SK-N-SH (cell line): ENCODE measurements around the gene DENND1A. TPM values are rescaled to one million over a fixed set of nuclear protein-coding genes. Genes with fewer than 3 reads are reported as not detected.

Source experiments
- CTCF ChIA-PET: fragments of 300-600, 350-600 bp; formaldehyde crosslinking; extraction: SDS; loops from one replicate; lab custom pipeline; 2021; lab: Yijun Ruan, JAX
- POLR2A ChIA-PET: fragments of 350-600 bp; sonication (Branson Sonifier 250); formaldehyde crosslinking; extraction: SDS; loops from one replicate; lab custom pipeline; 2020; ENCODE audit warnings: antibody characterized with exemption, inconsistent platforms; lab: Yijun Ruan, JAX
- DNase-seq: peaks from one replicate; pipeline ENCODE4 v3.0.0; 2012
- H2AFZ ChIP-seq: fragments of 200-600 bp; sonication (generic); 2 replicates; pipeline ENCODE4 v1.8.1; 2016; ENCODE audit warnings: antibody characterized with exemption, mild to moderate bottlenecking, low read depth
- H3F3A ChIP-seq: fragments of 200-600 bp; sonication (generic); replicated peaks from 2 replicates; pipeline ENCODE3; 2016; ENCODE audit warnings: antibody characterized with exemption, mild to moderate bottlenecking; ENCODE audit not compliant: insufficient read depth
- H3K27ac ChIP-seq, 2 experiments: fragments of 200-500 bp in 1 of 2; fragments of 200-600 bp in 1 of 2; sonication (Bioruptor generic) in 1 of 2; sonication (generic), shearing (Covaris generic) in 1 of 2; 2 replicates each; pipeline versions ENCODE4 v1.5.1 to v1.6.1; 2014 to 2016; ENCODE audit warnings: low read depth in 2 of 2, inconsistent platforms in 1 of 2, low read length in 1 of 2, mild to moderate bottlenecking in 1 of 2, mixed read lengths in 1 of 2
- H3K27me3 ChIP-seq: fragments of 200-600 bp; sonication (generic), shearing (Covaris generic); 2 replicates; pipeline ENCODE4 v1.6.1; 2016; ENCODE audit warnings: mixed run types; ENCODE audit not compliant: insufficient read depth
- H3K36me3 ChIP-seq, 2 experiments: fragments of 200-500 bp in 1 of 2; fragments of 200-600 bp in 1 of 2; sonication (Bioruptor generic) in 1 of 2; sonication (generic) in 1 of 2; replicated peaks in 1 of 2; 2 replicates each; pipeline versions ENCODE3 to v1.5.1; 2014 to 2016; ENCODE audit warnings: low read length in 1 of 2, mild to moderate bottlenecking in 1 of 2; ENCODE audit not compliant: insufficient read depth in 2 of 2, control insufficient read depth in 1 of 2
- H3K4me1 ChIP-seq, 2 experiments: fragments of 200-500 bp in 1 of 2; fragments of 200-600 bp in 1 of 2; sonication (Bioruptor generic) in 1 of 2; sonication (generic), shearing (Covaris generic) in 1 of 2; 2 replicates each; pipeline versions ENCODE4 v1.5.1 to v1.6.1; 2014 to 2016; ENCODE audit warnings: low read depth in 1 of 2, low read length in 1 of 2, mixed run types in 1 of 2; ENCODE audit not compliant: insufficient read depth in 2 of 2, control insufficient read depth in 1 of 2
- H3K4me2 ChIP-seq: fragments of 200-600 bp; sonication (generic), shearing (Covaris generic); 2 replicates; pipeline ENCODE4 v1.6.1; 2017; ENCODE audit warnings: mixed run types
- H3K4me3 ChIP-seq, 2 experiments: fragments of 200-500 bp in 1 of 2; fragments of 200-600 bp in 1 of 2; sonication (Bioruptor generic) in 1 of 2; sonication (generic), shearing (Covaris generic) in 1 of 2; 2 replicates each; pipeline versions ENCODE4 v1.5.1 to v1.8.1; 2014 to 2016; ENCODE audit warnings: low read depth in 2 of 2, inconsistent platforms in 1 of 2, low read length in 1 of 2, mild to moderate bottlenecking in 1 of 2, mixed read lengths in 1 of 2, moderate library complexity in 1 of 2
- H3K79me2 ChIP-seq: fragments of 200-600 bp; sonication (generic); 2 replicates; pipeline ENCODE4 v1.8.1; 2017; ENCODE audit warnings: mild to moderate bottlenecking; ENCODE audit not compliant: insufficient read depth
- H3K9ac ChIP-seq: fragments of 200-600 bp; sonication (generic); 2 replicates; pipeline ENCODE4 v1.6.1; 2017; ENCODE audit warnings: mixed run types
- H3K9me2 ChIP-seq: fragments of 200-600 bp; sonication (generic); 2 replicates; pipeline ENCODE4 v1.6.1; 2017; ENCODE audit warnings: mixed run types
- H3K9me3 ChIP-seq: fragments of 200-600 bp; sonication (generic); 2 replicates; pipeline ENCODE4 v1.6.1; 2017; ENCODE audit warnings: mixed run types, mild to moderate bottlenecking, moderate library complexity
- H4K20me1 ChIP-seq: fragments of 200-600 bp; sonication (generic); 2 replicates; pipeline ENCODE4 v1.6.1; 2017; ENCODE audit warnings: mild to moderate bottlenecking, mixed run types; ENCODE audit not compliant: insufficient read depth
- CTCF ChIP-seq: fragments of 200-600 bp; sonication (generic); IDR thresholded peaks from 2 replicates; pipeline ENCODE4 v1.6.1; 2017; ENCODE audit warnings: antibody characterized with exemption, mild to moderate bottlenecking, moderate library complexity
- ELF1 ChIP-seq: IDR thresholded peaks from 2 replicates; pipeline ENCODE4 v1.4.0; 2012
- EZH2phosphoT487 ChIP-seq: fragments of 200-600 bp; sonication (generic); IDR thresholded peaks from 2 replicates; pipeline ENCODE4 v1.6.1; 2017; ENCODE audit warnings: low read depth, mixed run types, mild to moderate bottlenecking, antibody characterized with exemption, moderate library complexity, borderline replicate concordance
- MEF2A ChIP-seq: IDR thresholded peaks from 2 replicates; pipeline ENCODE4 v1.4.0; 2012; ENCODE audit warnings: low read depth, borderline replicate concordance
- MXI1 ChIP-seq: IDR thresholded peaks from 2 replicates; pipeline ENCODE4 v1.6.1; 2012; ENCODE audit warnings: mild to moderate bottlenecking, low read depth, low read length, improper control_type of control experiment
- NFIC ChIP-seq: IDR thresholded peaks from 2 replicates; pipeline ENCODE4 v1.4.0; 2012; ENCODE audit warnings: borderline replicate concordance
- RAD21 ChIP-seq: IDR thresholded peaks from 2 replicates; pipeline ENCODE4 v1.6.1; 2012; ENCODE audit warnings: mild to moderate bottlenecking, low read length
- REST ChIP-seq: IDR thresholded peaks from 2 replicates; pipeline ENCODE4 v1.6.1; 2012; ENCODE audit warnings: mild to moderate bottlenecking, low read depth, low read length, moderate library complexity
- SIN3A ChIP-seq: IDR thresholded peaks from 2 replicates; pipeline ENCODE4 v1.6.1; 2012; ENCODE audit warnings: low read depth, mild to moderate bottlenecking, low read length, moderate library complexity, borderline replicate concordance
- USF1 ChIP-seq: IDR thresholded peaks from 2 replicates; pipeline ENCODE4 v1.4.0; 2012; ENCODE audit warnings: low read depth, borderline replicate concordance
- WGBS: methylation state at CpG from one replicate; pipeline ENCODE4 v1.1.6; 2017; ENCODE audit warnings: low lambda C conversion rate; 5-methylcytosine and 5-hydroxymethylcytosine counted together
- polyA plus RNA-seq, 3 experiments: library from polyadenylated mRNA; depleted of rRNA; stranded (reverse); fragments of >200 nt; gene quantifications; 2 replicates each; pipeline ENCODE4 v1.2.3, GENCODE V29; 2012
- TF ChIP-seq, protein P1 (sequence below): IDR thresholded peaks from 2 replicates; pipeline ENCODE4; 2012
- TF ChIP-seq, protein P2 (sequence below): IDR thresholded peaks from 2 replicates; pipeline ENCODE4 v1.4.0; 2012; ENCODE audit warnings: low read depth

Gene DENND1A
- polyA plus RNA-seq, 1 of the 3 experiments (the other 2 are of a cell fraction) = 25.4 TPM

DNA sequence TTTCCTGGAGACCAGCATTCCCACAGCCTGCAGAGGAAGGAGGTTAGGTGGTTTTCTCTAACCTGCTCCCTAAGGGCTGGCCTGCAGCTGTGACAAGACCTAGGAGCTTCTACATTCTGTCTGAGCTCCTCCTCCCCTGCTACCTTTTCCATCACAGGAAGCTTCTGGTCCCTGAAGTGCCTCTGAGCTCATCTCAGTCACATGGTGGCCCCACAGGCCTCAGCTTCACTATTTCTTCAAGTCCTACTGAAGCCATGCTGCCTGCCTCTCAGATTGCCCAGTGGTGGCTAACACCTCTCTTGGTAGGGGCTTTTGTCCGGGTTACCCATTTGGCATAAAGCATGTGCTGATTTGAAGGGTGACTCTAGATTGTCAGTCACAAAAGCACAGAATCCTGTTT, 314.5 kb downstream of the DENND1A start:
- CTCF ChIA-PET = interaction anchor here (1.3 kb wide), 1 partner anchor 21 kb away, joined by 3 read pairs; no protein-coding TSS in a partner anchor
- TF ChIP-seq NFIC (no peak), CTCF (no peak), MEF2A (no peak), RAD21 (no peak), MXI1 (no peak)
- TF ChIP-seq, protein P1, sequence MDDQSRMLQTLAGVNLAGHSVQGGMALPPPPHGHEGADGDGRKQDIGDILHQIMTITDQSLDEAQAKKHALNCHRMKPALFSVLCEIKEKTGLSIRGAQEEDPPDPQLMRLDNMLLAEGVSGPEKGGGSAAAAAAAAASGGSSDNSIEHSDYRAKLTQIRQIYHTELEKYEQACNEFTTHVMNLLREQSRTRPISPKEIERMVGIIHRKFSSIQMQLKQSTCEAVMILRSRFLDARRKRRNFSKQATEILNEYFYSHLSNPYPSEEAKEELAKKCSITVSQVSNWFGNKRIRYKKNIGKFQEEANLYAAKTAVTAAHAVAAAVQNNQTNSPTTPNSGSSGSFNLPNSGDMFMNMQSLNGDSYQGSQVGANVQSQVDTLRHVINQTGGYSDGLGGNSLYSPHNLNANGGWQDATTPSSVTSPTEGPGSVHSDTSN = no peak
- no peaks in the 10 kb centered on the region for H4K20me1 ChIP-seq

DNA sequence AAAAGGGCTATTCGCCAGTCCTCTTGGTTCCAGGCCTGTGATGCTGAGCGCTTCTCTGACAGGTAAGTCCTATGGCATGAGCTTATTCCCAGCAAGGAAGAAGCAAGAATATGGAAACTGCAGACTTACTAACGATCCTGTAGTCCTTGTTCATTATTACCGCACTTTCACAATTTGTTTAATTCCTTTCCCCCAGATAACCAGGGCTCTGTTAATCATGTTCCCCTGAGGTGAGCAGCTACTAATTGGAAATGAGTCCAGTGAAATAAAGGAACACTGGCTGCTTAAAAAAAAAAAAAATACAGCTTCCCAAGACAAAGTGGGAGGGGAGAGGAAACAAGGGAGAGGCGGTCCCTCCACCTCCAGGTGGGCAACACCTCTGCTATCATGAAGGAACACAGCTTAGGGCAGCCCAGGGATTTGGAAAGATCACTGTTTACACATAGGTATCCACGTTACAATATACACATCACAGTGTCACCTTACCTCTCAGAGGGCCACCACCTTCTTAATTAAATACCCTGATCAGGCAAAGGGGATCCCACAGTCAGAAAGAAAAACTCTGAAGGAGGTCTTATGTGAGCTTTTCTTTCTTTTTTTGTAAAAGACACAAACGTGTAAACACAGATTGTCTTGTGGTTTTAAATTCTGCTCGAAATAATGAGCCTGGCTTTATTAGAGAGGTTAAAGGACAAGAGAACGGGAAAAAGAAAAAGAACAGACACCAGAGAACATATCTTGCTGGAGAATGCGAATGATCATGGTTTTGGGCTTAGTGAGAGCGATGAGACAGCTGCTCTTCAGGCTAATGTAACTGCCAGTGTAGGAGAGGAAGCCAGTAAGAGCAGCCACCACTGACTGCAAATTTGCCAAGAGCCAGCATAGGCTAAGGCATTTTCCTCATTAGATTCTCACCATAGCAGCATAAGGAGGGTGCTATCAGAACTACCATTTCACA, 315.3 kb downstream of the DENND1A start:
- H3K4me2 ChIP-seq = no peak overlapping the region
- ChIA-PET CTCF (interaction anchor here (1.2 to 1.3 kb wide), 2 partner anchors 16 to 22 kb away, joined by 3 read pairs; no protein-coding TSS in a partner anchor), POLR2A (no interaction called here)
- no peaks in the 10 kb centered on the region for H3K27me3 ChIP-seq
- H3K4me1 ChIP-seq = peaks cover 4 to 19% of the 10 kb centered on the region in 2 experiments; a peak in 2 of 4 replicates
- WGBS = 91% methylated on average over 10 of the region's 11 CpGs
- H3K27ac ChIP-seq = no peak overlapping the region
- H3K9me2 ChIP-seq = no peaks in the 10 kb centered on the region
- no peaks in the 10 kb centered on the region for H3F3A ChIP-seq
- H4K20me1 ChIP-seq = no peaks in the 10 kb centered on the region
- no peaks in the 10 kb centered on the region for H3K9me3 ChIP-seq
- no peak for DNase-seq
- TF ChIP-seq SIN3A (no peak), ELF1 (no peak), MEF2A (no peak), USF1 (no peak), EZH2phosphoT487 (no peak), REST (no peak)
- TF ChIP-seq, protein P2, sequence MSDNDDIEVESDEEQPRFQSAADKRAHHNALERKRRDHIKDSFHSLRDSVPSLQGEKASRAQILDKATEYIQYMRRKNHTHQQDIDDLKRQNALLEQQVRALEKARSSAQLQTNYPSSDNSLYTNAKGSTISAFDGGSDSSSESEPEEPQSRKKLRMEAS = no peak
- H3K79me2 ChIP-seq = no peaks in the 10 kb centered on the region
- no peak overlapping the region for H3K4me3 ChIP-seq
- no peak overlapping the region for H2AFZ ChIP-seq
- H3K36me3 ChIP-seq = no peaks in the 10 kb centered on the region
- H3K9ac ChIP-seq = no peak overlapping the region

More for the DNA sequence above, 314.5 kb downstream of the DENND1A start:
- Histone ChIP-seq H3K9ac (no peak overlapping the region), H3K9me2 (no peaks in the 10 kb centered on the region), H3F3A (no peaks in the 10 kb centered on the region), H3K4me1 (peaks cover 4 to 11% of the 10 kb centered on the region in 2 experiments; a peak in 2 of 4 replicates), H3K4me2 (no peak overlapping the region), H3K36me3 (no peaks in the 10 kb centered on the region), H3K79me2 (no peaks in the 10 kb centered on the region), H2AFZ (no peak overlapping the region), H3K4me3 (no peak overlapping the region), H3K27me3 (no peaks in the 10 kb centered on the region), H3K27ac (no peak overlapping the region), H3K9me3 (no peaks in the 10 kb centered on the region)
- POLR2A ChIA-PET = no interaction called here
- DNase-seq = no peak
- 100% methylated on average over 1 of the region's 1 CpG for WGBS
